Measurements from ENCODE around the gene SIK2.
A peak's percentile ranks its signal among the peaks of the same experiment; 100 is the strongest.
"Not testable (repeated sequence)": the region's sequence is repeated elsewhere in the genome, so short reads cannot be mapped to it uniquely, and the experiment has no call there.

The SIK2 gene

GRCh38 chr11:111703576-111703975 is 101.3 kb downstream of the SIK2 start:
- DNase-seq = no peak

GRCh38 chr11:111707039-111707690 is 104.9 kb downstream of the SIK2 start:
- DNase-seq = no peak

- no peak for DNase-seq
These were observed 105.4 kb downstream of the SIK2 start for GRCh38 chr11:111707691-111708067.

GRCh38 chr11:111714522-111714921 is 112.3 kb downstream of the SIK2 start:
- DNase-seq = no peak

- DNase-seq = no peak
These were observed 113.0 kb downstream of the SIK2 start for GRCh38 chr11:111715142-111715816.

- not testable (repeated sequence) for DNase-seq
These were observed 115.4 kb downstream of the SIK2 start for GRCh38 chr11:111717660-111718059.

GRCh38 chr11:111718436-111718835 is 116.2 kb downstream of the SIK2 start:
- no peak for DNase-seq

GRCh38 chr11:111718859-111719258 is 116.6 kb downstream of the SIK2 start:
- no peak for DNase-seq

GRCh38 chr11:111719379-111719778 is 117.1 kb downstream of the SIK2 start:
- DNase-seq = no peak

GRCh38 chr11:111720801-111721494 is 118.7 kb downstream of the SIK2 start:
- DNase-seq = no peak

GRCh38 chr11:111722501-111722900 is 120.3 kb downstream of the SIK2 start:
- DNase-seq = no peak

- no peak for DNase-seq
These were observed 121.3 kb downstream of the SIK2 start for GRCh38 chr11:111723595-111723994.

GRCh38 chr11:111724615-111725129 is 122.4 kb downstream of the SIK2 start:
- no peak for DNase-seq

GRCh38 chr11:111725621-111726020 is 123.4 kb downstream of the SIK2 start:
- DNase-seq = no peak

GRCh38 chr11:111726301-111726713 is 124.1 kb downstream of the SIK2 start:
- DNase-seq = no peak

- no peak for DNase-seq
These were observed 125.2 kb downstream of the SIK2 start for GRCh38 chr11:111727431-111727830.

GRCh38 chr11:111729071-111729830 is 127.0 kb downstream of the SIK2 start:
- DNase-seq = no peak

GRCh38 chr11:111729831-111730311 is 127.6 kb downstream of the SIK2 start:
- DNase-seq = no peak

- DNase-seq = no peak
These were observed 128.8 kb downstream of the SIK2 start for GRCh38 chr11:111730871-111731591.

- DNase-seq = no peak
These were observed 129.6 kb downstream of the SIK2 start for GRCh38 chr11:111731821-111732220.

- DNase-seq = peak; percentile 76
These were observed 130.8 kb downstream of the SIK2 start for GRCh38 chr11:111733016-111733415.

GRCh38 chr11:111733611-111734088 is 131.4 kb downstream of the SIK2 start:
- no peak for DNase-seq

Data from amniotic stem cell (primary cell).